HG02588 (cell line): ENCODE data around the gene PASK.
A peak's percentile ranks its signal among the peaks of the same experiment; 100 is the strongest.

Experiments
- ATAC-seq: cut with Tn5 transposase; IDR thresholded peaks from one replicate; pipeline ENCODE4 v1.9.1; 2021; ENCODE audit warnings: mild to moderate bottlenecking, moderate library complexity; ENCODE audit not compliant: unreplicated experiment

The PASK gene

DNA sequence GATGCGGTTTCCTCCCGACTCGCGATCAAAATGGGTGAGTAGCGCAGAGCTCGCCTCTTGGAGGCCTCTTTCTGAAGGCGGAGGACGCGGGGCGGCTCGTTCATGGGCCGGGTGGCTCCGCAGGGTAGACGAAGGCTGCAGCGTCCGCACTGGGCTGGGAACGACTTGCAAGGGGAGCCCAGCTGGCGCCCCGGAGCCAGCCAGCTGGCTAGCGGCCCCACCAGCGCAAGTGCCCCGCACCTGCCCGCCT is 328 bp upstream of the PASK start:
- peak; percentile 7 for ATAC-seq

DNA sequence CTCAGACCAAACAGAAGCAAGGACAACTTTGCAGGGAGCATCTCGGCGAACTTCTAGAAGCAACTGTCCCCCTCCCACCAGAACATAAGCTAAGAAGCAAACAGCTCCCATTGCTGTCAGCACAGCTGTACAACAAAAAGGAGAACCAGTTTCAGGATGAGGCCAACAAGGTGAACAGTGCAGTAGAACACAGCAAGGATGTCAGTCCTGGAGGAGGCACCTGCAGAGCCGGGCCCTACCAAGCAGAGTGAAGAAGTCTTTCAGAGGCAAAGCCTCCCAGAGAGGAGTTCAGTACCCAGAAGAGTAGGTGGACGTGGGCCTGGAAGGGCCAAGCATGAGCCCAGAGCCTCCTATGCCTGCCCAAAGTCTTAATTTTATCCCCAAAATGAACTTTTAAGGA is 1.0 kb downstream of the PASK start:
- ATAC-seq: no peak

DNA sequence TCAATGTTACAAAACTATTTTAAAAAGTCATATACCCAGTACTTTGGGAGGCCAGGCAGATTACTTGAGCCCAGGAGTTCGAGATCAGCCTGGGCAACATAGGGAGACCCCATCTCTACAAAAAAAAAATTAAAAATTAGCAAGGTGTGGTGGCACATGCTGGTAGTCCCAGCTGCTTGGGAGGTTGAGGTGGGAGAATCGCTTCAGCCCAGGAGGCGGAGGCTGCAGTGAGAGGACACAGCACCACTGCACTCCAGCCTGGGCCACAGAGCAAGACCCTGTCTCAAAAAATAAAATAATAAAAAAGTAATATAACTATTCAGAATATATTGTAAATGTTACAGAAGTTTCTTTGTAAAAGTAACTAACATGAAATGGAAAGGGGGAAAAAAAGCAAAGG is 1.9 kb downstream of the PASK start:
- no peak for ATAC-seq

DNA sequence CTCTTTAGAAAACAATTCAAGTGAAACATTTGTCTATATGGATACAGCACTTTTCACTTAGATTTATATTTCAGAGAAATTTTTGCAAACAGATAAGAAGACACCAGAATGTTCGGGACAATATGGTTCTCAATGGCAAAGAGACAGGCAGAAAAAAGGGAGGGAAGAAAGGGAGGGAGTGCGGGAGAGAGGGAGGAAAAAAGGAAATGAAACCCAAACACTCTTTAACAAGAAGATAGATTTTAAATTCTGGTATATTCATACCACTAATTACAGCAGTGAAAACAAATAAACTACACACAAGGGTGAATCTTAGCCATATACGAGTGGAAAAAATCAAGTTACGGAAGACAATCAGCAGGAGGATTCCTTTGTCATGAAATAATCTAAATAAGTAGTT is 3.0 kb downstream of the PASK start:
- ATAC-seq: no peak

DNA sequence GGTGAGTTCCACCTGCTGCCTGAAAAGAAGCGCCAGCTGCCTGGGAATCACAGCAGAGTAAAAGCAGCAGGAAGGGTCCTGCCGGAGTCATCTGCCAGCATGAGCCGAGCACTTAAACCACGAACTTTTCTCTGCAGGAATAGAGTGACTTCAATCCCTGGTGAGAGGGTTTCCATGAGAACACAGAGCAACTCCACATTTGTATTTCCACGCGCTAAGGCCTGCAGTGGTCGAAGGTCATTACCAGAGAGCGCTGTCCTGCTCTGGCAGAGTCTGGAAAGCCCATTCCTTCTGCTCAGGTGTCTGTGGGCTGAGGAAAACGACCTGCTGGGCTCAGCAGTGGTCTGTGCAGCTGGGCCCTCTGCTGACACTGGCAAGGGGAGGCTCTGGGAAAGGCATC is 6.7 kb downstream of the PASK start:
- ATAC-seq: no peak

DNA sequence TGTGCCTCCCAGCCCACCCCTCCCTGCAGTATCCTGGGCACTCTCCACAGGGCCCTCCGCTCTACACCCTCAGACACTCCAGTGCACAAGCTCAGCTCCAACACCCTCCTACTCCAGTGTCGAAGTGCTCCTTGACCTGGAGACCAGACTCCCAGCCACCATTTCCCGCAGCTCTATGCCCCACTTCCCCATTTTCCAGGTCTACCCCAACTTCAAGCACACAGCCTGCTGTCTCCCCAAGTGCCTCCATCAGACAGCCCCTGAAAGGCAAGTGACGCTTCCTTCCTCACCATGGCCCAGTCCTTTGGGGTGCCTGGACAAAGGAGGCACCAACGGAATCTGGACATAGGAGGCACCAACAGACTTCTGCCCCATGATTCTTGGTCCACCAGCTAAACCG is 7.2 kb downstream of the PASK start:
- ATAC-seq: no peak

DNA sequence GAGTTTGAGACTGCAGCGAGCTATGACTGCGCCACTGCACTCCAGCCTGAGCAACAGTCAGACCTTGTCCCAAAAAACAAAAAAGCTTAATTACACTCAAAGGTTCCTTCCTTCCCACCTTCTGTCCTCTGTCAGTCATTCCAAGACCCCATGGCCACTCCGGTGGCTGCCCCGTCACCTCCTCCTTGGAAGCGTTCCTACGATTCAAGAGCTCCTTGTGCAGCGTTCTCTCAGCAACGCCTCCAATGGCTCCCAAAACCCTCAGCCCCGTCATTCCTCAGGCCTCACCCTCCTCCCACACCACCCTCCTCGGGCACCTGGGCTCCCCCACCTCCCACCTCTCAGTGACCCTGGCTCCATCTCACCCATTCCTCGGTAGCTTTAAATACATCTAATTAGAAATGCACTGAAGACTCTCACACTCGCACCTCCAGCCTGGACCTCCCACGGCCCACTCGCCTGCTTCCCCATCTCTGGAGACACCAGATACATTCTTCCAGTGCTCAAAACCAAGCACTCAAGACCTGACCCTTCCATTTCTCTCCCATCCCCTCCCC is 8.0 kb downstream of the PASK start:
- no peak for ATAC-seq

DNA sequence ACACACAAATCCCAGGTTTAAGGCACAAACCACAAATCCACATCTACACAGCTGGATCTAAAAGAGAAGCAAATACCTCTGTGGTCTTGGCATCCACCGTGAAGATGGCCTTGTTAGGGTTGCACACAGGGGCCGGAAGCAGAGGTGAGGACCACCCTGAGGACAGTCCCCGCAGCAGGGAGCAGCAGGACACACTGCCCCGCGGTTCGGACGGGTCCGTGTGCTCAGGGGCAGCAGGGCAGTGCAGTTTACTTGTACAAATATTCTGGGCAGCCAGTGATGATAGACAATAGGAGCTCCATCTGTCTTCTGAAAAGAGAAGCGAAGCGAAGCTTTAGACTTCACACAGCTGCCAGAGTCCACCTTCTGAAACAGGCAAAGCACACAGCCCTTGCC is 8.8 kb downstream of the PASK start:
- no peak for ATAC-seq

DNA sequence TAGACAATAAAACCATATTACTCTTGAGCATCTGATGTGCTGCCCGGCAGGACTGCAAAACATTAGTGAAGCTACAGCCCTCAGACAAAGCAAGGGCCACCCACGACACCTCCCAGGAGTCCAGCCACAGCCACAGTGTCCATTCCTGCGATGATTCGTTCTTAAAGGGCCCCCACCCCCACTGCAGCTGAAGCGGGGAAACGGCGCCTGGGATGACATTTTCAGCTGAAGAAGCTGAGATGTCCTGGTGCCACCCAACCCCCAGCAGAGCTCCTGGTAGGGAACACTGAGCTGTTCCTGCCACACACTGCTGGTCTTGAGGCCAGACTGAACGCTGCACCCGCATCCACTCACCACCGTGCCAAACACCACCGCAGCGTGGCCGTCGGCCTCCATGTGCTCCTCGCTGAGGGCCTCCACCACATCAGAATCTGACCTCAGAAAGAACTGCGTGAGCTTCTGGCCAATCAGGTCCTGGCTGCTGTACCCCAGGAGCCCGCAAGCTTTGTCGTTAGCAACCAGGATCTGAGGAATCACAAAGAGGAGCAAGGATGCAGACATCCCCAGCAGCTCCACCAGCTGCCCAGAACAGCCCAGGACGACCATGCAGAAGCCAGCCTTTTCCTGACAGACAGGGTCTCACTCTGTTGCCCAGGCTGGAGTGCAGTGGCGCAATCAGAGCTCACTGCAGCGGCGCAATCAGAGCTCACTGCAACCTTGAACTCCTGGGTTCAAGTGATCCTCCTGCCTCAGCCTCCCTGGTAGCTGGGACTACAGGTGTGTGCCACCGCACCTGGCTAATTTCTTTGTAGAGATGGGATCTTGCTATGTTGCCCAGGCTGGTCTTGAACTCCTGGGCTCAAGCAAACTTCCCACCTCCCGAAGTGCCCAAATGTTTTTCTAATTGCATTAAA is 9.5 kb downstream of the PASK start:
- ATAC-seq: no peak

DNA sequence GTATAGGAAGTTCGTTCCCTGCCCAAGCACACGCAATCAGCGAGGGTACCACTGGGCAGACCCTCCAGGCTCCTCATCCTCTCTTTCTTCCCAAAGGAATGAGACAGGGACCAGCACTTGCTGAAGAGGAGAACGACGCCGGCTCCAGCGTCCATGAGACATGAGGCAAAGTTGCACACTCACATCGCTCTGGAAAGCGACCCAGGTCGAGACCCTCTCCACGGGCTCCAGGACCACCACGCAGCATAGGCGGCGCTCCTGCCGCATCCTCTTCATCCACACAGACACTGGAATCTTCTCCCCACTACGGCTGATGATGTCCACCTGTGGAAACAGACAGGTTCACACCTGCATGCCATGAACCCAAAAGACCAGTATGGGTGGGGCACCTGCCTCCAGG is 10.8 kb downstream of the PASK start:
- no peak for ATAC-seq

DNA sequence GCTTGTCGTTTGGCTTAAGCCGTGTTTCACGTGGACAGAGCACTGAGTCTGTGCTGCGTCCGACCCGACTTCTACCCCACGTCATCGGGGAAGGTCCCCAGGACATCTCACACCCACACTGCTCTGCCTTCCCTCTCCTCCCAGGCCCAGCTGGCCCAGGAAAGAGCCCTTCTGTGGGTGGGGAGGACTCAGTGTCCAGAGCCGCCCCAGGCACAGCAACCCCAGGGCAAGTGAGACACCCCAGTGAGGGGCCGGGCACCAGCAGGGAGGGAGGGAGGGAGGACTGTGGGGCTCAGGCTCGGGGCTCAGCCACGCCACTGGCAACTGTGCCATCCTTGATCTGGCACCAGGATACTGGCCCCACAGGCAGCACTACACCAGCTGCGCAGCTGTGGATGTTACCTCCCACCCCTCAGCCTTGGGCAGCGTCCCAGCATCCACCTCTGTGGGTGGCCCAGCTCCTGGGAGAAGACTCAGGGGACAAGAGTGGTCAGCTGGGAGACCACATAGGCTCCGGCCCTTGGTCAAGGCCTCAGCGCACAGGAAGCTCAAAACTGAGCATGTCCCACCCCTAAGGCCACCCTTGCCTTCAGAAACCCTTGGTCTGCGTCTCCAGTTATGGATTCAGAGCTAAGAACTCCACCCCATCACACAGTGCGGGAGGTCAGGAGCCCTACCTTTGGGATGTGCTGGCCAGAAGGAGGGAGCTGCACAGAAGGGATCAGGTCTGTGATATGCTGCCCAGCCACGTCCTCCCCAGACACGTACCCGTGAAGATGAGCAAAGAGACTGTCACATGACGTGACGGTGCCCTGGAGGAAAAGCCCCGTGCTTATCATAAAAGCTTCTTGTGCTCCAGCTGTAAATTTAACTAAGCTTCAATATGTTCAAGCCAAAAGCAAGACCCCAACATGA is 11.7 kb downstream of the PASK start:
- ATAC-seq: no peak

DNA sequence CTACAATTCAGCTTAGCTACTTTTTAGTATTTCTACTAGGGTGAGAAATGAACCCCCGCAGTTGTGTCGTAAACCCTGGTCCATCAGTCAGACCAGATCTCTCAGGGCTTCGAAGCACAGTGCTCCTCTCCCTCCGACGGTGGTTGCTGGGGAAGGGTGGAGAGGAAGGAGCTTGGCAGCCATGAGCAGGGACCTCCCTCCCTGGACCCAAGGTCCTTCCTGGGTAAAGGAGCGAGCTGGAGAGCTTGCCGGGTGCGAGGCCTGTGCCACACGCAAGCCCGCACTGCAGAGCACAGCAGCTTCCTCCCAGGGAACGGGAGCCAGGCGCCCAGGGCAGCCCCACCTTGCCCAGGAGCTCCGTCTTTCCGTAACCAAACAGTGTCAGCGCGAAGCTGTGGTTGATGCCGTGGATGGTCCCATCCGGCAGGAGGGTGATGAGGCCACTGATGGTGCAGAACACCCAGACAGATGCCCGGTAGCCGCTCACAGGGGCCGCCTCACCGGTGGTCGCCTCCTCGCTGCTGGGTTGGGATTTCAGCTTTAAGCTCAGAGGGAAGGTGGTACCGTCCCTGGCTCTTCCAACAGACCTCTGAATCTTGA is 12.5 kb downstream of the PASK start:
- no peak for ATAC-seq

DNA sequence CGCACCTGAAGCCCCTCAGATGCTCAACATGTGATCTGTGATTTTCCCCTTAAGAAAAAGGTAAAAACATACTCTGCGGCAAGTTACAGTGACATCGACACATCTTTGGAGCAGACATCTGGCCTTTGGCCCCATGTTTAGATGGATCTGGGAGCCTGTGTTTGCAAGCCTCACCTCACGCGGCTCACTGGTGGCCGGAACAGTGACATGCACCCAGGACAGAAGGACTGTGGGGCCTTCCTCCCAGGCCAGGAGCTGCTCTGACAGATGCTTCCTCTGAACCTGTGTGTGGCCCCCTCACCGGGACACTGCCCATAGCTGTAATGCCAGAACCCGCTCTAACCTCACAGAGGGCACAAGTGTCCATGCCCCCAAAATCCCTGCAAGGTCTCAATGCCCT is 13.1 kb downstream of the PASK start:
- ATAC-seq: no peak

DNA sequence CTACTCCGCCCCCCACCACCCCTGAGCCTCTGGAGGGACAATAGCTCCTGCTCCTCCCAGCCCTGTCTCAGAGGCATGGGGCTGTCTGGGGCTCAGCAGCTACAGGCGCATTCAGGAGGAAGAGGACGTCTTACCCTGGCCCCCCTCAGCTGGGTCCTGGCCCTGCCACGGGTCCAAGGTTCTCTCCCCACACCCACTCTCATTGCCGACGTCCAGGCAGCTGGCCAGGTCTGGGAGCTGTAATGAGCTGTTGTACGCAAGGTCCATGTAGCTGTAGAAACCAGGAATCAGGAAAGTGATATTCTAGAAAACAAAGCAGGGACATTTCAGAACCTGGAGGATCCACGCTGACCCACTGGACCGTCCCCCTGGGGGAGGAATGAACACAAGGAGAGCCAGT is 13.5 kb downstream of the PASK start:
- no peak for ATAC-seq

DNA sequence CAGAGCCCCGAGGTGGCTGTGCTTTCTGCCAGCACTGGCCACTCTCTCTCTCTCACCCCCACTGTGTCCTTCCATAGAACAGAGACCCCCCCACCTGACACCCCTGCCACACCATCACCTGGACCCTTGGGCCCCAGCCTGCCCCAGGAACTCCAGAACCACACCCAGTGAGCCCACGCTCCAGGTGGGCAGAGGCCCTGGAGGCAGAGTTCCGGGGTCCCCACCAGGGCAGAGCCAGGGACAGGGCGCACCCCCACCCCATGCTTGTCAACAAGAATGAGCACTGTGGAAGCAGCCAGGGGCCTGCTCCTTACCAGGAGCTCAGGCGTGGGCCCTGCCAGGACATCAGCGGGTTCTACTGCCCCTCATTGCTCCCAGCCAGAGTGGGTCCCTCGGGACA is 14.6 kb downstream of the PASK start:
- ATAC-seq: no peak

DNA sequence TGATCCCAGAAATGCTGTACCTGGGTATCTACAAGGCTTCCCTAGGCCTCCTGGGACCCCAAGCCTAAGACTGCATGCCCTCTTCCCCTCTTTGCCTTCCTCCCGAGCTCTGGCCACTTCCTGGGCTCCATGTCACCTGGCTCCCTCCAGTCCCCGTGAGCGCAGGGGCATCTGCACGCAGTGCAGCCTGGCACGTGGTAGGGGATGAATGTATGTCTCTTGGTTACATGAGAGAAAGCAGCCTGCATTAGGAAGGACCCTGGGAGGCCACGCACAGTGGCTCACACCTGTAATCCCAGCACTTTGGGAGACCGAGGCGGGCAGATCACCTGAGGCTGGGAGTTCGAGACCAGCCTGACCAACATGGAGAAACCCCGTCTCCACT is 15.8 kb downstream of the PASK start:
- ATAC-seq: no peak

DNA sequence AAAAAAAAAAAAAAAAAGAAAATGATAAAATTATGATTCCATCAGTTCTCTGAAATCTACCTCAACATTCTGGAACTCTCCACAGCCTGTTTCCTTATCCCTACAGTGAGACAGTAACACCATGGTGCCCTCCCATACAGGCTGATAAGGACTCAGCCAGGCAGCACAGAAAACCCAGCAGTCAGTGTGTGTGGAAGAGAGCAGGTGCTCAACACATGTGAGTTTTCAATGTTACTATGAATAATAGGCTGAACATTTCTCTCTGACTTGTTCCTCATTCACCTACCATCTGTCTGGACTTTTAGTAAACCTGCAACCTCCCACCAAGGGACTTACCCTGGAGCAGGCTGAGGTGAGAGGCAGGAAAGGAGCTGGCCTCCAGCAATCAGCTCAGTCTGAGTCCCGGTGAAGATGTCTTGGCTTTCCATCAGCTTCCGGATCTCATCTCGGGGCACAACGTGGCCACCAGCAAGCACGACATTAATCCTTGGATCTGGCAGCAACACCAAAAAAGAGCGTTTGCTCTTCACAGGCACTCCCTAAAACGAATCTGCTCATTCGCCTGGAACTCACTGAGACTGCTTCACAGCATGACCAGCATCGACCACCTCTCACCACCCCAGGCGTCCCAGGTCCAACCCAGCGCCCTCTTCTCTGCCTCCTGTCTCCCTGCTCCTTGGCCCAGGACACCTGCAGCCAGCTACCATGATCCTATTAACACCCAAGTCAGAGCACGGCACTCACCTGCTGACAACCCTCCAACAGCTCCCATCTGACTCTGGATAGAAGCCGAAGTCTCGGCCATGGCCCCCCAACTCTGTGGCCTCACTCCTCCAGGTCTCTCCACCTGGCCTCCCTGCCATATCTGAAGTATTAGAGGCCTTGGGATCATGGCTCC is 16.5 kb downstream of the PASK start:
- no peak for ATAC-seq

DNA sequence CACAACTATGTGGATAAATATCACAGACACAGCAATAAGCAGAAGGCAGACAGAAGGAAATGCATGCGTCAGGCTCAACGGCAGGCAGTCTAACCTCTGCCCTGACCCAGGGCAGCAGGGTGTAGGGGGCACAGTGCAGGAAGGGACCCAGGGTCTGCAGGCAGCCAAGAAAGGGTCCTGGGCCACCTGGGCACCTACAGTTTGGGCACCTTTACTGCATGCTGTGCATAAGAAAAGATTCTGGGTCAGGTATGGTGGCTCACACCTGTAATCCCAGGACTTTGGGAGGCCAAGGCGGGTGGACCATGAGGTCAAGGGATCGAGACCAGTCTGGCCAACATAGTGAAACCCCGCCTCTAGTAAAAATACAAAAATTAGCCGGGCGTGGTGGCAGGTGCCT is 17.7 kb downstream of the PASK start:
- ATAC-seq: no peak

DNA sequence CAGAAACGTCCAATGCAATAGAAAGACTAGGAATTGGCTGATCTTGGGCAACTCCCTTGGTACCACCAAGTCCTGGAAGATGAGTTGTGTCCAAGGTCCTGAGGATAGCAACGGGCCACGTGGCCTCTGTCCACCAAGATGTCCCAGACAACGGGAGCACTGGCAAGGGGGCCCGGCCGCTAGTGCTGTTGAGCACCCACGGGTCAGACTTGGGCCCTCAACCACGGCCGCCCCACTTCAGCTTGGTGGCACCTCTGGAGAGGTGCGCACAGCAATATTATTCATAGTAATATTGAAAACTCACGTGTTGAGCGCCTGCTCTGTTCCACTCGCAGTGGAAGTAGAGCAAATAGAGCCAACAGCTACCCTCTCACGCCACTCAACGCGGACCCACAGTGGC is 19.0 kb downstream of the PASK start:
- no peak for ATAC-seq

DNA sequence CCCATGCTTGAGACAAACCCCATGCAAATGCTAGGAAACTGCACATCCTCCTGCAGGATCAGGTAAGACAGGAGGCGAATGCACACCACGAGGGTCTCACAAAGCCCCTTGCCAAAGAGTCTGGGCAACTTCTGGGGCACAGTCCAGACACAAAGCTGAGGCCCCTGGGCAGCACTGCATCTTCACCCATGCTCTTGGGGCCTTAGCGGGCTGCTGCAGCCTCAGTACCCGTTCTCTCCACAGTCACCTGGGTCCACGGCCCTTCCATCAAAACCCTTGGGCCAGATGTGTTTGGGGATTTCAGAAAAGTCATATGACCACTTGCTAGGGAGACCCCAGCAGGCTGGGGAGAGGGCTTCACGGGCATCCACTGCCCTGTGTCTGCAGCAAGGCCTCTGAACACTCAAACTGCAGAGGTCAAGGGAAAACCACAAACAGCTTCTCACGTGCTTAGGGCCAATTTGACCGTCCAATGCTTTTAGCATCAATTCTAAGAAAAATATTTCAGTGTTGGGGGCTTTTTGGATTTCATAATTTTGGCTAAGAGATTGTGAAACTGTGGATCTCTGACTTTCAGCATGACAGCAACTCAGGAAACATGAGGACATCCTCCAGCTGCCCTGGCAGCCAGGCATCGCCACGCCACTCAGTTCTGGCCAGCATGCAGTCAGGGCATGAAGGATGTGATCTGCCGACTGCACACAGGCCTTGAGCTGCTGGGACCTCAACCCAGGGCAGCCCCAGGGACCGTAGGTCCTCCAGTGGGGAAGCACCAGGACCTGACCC is 20.0 kb downstream of the PASK start:
- no peak for ATAC-seq
